Activated CD8-positive, alpha-beta memory T cell treated with anti-CD3 and anti-CD28 coated beads, Interleukin-2, amount 50 U/mL, for 1 hour (primary cell): ENCODE measurements around the gene ZNF598.

Experiments used
- DNase-seq: peaks from one replicate; pipeline ENCODE4 v3.0.0-alpha.2; 2020; ENCODE audit errors: extremely low read depth

Gene ZNF598

DNA sequence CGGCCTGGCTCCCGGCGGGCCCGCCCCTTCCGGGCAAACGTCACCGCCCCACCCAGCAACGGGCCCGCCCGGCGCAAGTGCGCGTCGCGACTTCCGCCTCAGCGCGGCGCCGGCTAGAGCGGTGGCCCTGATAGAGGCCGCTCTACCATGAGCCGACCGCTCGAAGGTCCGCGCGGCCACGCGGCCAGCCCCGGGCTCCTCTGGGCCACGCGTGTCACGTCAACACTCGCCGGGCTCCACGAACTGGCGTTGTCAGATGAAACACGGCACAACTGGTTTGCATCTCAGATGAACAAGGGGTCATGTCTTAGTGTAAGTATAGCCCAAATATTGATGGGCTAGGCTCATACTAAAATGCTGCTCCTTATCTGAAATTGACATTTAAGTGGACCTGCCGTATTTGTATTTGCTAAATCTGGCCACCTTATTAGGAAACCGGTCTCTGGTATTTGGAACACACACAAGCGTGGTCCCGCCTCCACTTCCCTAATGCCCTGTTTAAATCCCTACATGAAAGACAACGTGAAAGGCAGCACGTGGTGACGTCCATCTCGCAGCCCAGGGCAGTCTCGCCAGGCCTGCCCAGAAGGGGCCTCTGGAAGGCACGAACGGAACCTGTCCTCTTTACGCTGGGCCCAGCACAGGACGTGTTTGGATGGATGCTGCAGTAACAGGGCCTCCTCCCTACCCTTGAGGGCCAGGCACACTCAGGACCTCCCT, at the start of gene ZNF598:
Gene ZNF598 (minus strand): TSS at position 31 of the 720 bp plus-strand sequence.
- no peak for DNase-seq

DNA sequence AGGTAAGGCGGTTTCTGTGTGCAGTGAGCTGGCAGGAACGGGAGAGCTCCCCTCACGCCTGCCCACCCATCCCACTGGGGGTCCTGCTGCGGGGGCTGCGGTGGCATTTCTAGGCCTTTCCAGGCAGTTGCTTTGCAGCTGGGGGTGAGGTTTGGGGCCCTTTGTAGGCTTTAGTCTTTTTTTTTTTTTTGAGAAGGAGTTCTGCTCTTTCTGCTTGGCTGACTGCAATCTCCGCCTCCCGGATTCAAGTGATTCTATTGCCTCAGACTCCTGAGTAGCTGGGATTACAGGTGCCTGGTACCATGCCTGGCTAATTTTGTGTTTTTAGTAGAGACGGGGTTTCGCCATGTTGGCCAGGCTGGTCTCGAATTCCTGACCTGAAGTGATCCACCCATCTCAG, 49.3 kb upstream of the ZNF598 start:
- DNase-seq: no peak

DNA sequence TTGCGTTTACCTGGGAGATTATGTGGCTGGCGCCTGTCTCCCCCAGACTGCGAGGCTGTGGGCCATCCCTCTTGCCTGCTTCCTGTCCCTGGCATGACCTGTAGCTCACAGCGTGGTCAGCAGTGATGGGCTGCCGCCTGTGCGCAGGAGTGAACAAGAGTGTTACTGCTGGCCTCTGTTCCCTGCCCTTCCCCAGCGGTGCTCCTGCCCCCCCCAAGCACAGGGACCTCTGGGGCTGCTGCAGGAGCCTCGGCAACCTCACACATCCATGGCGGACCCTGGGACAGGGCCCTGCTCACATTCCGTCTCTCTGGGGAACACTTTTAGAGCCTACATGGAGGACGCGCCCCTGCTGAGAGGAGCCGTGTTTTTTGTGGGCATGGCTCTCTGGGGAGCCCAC, 48.8 kb upstream of the ZNF598 start:
- DNase-seq: no peak

DNA sequence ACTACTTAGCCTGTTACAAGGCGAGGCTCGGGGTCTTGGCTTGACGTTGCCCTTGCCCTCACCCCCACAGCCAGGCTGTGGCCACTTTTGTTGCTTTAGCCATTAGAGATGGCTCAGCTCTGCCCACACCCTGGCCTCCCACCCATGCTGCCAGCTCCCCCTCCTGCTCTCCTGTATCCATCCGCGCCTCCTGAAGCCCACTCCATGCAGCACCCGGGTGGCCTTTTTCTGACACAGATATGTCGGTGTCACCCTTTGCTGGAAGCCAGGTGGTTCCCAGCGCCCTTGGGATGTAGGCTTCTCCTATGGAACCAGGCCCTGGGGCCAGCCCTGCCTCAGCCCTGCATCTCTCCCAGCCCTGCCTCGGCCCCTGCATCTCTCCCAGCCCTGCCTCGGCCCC, 47.8 kb upstream of the ZNF598 start:
- no peak for DNase-seq

DNA sequence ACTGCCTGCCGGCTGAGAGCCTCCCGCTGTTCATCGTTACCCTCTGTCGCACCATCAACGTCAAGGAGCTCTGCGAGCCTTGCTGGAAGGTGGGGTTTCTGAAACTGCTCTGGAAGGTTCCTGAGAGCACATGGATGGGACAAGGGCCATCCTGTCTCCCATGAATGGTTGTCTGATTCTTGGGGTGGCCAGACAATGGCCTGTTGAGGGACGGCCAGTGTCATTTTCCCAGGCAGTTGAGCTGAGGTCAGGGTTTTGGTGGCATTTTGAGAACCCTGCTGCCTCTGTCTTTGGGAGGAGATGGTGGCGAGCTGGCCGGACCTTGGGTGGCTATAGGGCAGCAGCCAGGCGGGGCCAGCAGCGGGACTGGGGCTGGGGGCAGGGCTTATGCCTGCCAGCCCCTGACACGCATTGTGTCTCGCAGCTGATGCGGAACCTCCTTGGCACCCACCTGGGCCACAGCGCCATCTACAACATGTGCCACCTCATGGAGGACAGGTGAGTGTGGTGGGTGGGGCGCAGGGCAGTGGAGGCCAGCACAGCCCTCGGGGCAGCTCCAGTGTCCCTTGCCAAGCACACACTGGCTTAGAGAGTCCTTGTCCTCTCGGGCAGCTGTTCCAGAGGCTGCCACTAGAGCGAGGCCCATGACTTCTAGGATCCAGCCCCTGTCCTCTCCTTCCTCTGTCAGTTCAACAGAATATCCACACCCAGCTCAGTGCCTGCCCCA, 47.2 kb upstream of the ZNF598 start:
- no peak for DNase-seq

DNA sequence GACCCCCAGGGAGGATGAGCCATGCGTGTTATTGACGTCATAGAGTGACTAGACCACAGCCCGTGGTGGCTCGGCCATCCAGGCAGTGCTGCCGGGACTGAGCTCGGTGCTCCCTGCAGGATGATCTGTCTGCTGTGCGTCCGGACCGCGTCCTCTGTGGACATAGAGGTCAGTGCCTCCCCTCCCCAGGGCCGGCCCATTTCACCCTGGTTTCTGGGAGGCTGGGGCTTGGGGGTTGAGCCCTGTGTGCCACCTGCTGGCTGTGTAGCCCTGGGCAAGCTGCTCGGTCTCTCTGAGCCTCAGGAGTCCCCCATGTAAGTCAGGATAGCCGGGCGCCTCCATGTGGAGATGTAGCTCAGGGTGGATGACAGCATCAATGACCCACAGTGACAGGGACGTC, 46.5 kb upstream of the ZNF598 start:
- no peak for DNase-seq

DNA sequence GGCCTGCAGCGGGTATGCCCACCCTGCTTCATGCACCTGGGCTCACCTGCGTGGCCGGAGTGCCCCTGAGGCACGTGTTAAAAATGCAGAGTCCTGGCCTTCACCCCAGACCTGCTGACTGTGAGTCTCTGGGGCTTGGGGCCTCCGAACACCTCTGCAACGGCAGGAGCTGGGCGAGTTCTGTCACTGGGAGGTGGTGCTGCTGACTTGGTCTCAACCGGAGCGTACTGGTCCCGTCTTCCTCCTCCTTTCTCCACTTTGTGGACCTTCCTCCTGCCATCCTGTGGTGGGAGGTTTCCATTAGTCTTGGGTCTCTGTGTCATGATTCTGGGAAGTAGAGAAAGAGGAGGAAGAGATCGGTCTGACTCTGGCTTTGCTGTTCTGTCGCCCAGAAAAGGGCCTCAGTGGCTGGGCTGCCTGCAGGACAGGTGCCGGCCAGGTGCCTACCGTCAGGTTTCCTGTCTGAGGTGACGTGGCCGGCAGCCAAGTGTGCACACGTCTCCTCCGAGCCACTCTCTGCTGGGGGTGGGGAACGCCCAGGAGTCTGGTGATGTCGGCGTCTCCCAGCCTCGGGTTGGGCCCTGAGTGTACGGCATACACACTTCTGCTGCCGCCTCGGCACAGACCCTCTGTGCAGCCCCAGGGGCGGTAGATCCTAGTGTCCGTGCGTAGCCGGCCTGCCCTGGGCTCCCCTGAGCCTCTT, 45.1 kb upstream of the ZNF598 start:
- DNase-seq: no peak

DNA sequence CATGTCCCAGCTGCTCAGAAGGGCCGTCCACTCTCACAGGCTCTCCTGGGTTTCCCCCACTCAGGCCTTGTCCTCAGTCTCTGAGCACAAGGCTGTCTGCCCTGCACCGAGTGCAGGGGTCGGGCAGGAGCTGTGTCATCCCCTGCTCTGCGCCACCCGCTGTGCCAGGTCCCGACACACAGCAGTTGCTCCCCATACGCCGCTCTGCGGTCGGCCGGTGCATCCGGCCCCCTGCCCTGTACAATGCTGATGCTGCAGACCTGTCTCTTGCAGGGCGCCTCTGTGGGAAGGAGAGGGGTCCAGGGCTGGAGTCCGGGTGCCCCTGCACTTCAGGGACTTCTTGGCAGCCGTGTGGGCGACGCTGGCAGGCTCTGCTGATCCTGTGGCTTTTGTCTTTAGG, 44.3 kb upstream of the ZNF598 start:
- no peak for DNase-seq

DNA sequence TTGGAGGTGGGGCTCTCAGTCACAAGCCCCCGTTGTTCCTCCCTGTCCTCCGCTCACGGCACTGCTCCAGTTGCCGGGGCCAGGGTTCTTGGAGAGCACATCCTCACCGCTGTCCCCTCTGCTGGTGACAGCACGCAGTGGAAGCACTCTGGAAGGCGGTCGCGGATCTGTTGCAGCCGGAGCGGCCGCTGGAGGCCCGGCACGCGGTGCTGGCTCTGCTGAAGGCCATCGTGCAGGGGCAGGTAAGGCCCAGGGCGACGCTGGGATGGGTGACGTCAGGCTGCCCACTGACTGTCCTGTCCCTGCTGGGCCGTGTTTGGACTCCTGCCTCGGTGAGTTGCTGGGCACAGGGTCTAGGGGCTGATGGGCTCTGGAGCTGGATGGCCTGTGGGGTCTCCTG, 43.6 kb upstream of the ZNF598 start:
- no peak for DNase-seq

DNA sequence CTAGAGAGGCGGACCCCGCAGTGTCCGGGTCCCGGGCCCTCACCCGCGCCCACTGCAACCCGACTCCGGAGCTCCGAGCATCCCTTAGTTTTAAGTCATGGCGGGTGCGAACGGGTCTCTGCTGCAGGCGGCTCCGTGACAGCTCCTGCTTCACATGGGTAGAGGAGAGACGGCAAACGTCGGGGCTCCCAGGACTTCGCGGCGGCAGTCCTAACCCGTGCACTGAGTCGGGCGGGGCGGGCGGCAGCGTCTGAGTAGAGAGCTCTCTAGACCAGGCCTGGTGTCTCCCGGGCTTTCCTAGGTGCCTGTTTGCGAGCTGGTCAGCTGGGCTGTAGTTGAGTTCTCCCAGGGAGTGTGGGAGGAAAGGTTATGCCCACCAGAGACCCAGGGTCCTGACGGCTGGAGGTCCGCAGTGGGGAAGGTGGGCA, 38.5 kb upstream of the ZNF598 start:
- DNase-seq: no peak

DNA sequence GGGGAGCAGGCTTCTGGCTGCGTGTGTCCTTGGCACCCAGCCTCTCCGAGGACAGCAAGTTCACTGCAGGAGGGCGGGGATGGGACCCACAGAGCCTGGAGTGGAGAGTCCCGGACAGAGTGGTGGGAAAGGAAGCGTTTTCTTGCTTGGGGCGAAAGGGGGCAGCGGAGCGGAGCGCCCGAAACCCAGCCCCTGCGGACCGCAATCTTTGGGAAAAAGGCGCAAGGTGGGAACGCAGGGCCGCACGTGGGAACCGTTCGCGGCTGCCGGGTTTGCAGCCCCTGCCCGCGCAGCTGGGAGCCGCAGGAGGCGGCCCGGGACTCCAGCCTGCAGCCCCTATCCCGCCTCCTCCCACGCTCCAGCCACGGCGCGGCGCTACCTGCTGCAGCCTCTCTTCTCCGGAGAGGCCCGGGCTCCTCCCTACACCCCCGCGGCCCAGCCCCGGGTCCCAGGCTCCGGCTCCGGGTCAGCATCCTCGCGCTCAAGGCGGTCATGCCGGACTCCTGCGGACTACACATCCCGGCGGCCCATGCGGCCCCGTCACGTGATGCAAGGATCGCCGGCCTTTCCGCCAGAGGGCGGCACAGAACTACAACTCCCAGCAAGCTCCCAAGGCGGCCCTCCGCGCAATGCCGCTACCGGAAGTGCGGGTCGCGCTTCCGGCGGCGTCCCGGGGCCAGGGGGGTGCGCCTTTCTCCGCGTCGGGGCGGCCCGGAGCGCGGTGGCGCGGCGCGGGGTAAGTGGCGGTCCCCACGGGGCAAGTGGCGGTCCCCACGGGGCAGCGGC, 37.9 kb upstream of the ZNF598 start, which contains the start of the genes NTHL1 and TSC2:
Gene NTHL1 (minus strand): TSS at position 505 of the 786 bp plus-strand sequence. CDS start 11 bp downstream, at position 494.
Gene TSC2 (plus strand): TSS at position 656 of the 786 bp plus-strand sequence. CDS start 631 bp downstream, outside the sequence.
- DNase-seq: peak; percentile 81

DNA sequence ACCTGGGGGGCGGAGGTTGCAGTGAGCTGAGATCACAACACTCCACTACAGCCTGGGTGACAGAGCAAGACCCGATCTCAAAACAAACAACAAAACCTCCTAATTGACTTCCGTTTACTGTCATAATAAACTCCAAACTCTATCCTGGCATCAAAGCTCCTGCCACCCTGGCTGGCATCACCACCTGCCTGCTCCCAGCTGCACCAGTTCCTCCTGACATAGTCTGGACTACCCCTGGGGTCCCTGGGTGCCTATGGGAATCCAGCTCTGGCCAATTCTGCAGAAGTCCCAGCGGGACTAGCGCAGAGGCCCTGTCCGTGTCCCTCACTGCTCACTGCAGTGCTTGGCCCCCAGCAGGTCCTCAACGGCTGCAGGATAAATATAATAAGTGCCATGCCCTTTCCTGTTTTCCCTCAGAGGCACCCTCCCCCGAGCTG, 37.3 kb upstream of the ZNF598 start:
- DNase-seq: no peak

DNA sequence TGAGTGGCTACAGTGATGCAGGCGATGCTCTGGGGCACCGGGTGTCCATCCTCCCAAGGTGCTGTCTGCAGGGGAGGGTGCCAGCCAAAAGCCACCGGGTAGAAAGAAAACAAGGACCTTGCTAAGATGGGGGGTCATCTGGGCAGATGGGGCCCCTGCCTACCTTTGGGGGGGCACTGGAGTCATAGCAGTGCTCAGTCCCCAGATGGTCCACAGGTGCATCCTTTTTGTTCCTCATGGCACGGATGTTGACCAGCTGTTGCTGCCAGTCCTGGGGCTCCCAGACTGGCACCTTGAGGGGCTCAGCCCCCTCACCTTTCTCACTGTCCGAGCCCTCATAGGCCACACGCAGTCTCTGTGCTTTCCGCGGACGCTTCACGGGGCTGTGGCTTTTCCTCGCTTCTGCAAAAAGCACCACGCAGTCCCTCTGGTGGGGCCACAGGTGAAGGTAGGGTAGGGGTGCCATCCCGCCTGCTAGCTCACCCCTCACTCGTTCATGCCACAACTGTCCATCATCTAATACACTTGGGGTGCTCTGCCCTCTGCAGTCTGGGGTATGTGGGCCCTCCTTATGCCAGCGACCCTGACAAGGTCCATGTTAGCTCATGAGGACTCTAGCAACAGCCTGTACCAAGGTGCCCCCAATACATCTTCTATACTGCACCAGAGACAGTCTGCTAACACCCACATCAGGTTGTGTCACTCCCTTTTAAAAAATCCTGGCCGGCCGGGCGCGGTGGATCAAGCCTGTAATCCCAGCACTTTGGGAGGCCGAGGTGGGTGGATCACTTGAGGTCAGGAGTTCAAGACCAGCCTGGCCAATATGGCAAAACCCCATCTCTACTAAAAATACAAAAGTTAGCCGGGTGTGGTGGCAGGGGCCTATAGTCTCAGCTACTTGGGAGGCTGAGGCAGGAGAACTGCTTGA, 36.6 kb upstream of the ZNF598 start:
- DNase-seq: no peak

DNA sequence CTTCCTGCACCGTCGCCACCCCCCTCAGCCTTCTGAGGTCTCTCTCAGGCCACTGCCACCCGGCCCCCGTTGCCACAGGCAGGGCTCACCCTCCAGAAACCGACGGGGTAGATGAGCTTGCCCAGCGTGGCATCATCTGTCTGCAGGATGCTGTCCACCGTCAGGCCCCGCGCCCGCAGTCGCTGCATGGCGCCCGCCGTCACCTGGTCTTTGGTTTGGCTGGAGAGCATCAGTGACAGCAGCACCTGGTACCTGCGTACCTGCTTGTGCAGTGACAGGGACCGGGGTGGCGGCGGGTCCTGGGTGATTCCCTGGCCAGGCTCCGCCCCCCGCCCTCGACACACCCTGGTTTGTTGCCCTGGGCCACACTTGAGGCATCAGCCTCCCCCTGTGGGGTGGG, 34.9 kb upstream of the ZNF598 start:
- no peak for DNase-seq

DNA sequence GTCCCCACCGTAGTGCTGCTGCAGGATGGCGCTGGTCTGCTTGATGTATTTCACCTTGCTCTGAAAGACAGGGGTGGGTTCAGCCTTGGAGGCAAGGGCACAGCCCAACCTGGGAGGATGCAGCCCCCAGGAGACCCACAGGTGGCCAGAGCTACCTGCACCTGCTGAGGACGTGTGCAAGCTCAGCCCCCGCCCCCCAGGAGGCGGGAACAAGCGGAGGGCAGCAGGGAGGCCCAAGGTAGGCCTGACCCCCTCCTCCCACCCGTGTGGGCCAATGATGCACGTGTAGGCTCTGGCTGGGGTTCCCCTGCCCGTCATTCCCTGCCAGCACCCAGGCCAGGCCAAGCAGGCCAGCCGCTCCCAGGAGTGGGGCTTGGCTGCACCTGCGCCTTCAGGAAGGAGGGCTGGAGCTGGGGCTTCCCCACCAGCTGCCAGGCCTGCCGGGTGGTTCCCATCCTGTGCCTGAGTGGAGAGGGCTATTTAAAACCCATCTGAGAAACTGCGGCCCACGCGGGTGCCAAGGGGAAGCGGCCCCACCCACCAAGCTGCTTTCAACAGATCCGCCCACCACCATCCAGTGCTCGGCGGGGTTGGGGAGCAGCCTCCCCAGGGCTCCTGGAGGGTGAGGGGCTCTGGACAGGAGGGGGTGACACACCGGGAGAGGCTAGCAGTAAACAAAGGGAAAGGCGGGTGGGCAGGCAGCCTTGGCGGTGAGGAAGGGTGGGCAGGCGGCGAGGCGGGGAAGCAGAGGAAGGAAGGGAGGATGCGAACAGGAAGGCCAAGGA, 34.2 kb upstream of the ZNF598 start:
- no peak for DNase-seq

DNA sequence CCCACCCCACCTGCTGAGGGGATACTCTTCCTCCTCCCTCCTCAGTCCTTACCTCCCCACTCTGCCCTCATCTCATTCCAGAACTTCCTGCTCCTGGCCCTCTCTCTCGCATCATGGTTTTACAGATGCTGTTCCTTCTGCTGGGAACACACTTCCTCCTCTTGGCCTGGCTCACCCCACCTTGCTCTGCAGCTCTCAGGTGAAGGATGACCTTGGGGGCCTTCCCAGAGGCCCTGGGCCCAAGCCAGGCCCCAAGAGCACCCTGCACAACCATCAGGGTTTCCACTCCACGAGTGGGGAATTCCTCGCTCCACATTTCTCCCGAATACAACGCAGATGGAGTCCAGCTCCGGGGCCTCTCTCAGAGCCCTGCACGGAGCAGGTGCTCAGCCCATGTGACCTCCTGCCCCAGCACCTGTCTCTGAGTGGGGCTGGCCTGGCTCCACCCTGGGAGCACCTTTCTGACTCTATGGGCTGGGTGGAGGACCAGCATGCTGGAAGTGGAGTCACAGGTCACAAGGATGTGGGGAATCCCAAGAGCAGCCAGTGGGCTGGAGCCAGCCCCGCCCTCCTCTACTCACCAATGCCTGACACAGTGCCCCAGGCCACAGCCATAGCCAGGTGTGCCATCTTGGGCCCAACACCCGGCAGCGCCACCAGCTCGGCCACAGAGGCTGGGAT, 33.5 kb upstream of the ZNF598 start:
- no peak for DNase-seq

DNA sequence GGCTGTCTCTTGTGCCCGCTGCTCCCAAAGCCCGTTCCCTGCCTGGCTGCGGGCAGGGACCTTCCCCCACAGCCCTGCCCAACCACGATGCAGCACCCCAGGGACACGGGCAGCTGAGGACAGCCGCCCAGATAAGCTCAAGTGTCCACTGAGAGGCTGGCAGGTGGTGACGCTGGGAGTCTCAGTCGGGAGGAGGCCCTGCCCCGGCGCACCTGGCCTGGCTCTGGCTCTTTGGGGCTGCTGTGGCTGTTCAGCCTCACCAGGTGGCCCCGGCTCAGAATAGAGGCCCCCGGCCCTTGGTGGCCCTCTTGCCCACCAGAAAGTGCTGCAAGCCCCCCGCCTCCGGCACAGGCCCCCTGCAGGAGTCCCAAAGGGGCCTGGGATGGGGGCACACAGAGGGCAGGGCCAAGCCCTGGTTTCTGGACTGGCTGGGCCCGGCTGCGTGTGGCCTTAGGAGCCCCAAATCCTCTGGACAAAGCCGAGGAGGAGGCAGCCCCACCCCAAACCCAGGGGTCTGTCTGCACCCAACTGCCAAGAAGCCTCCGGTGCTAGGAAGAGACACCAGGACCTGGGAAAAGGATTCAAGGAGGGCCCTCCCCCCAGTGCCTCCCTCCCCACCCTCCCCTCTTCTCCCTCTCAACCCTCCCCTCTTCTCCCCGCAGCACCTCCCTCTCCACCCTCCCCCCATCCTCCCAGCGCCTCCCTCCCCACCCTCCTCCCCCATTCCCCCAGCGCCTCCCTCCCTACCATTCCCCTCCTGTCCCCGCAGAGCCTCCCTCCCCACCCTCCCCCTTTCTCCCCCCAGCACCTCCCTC, 32.8 kb upstream of the ZNF598 start:
- DNase-seq: no peak

DNA sequence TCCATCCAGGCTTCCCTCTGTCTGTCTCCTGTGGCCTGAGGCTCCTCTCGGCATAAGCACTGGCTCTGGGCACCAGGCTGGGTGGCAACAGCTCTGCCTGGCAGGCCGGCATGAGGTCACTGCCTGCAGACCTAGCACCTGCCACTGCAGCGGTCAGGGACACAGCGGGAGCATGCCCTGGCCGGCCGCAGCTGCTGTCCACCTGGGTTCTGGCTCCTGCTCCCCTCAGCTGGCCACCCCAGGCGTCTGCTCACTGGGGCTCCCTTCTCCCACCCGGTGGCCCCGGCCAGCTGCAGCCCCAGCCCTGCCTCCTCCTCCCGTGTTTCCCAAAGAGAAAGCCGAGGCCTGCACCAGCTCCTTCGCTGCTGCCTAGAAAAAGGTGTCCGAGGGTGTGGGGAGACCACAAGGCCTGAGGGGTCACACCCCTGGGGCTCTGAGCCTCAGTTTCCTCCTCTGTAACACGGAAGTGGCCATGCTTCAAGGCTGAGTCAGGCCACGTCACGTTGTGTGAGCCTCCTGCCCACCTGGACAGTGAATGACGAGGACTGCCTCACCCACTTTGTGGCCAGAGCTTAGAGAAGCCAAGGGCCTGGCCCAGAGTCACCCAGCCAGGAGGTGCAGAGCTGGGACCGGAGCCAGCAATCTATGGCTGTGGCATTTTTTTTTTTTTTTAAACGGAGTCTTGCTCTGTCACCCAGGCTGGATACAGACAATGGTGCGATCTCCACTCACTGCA, 31.3 kb upstream of the ZNF598 start:
- DNase-seq: no peak
